ENCODE data around the gene DBR1. TPM values are rescaled to one million over a fixed set of nuclear protein-coding genes. Genes with fewer than 3 reads are reported as not detected.

Gene DBR1
- total and polyA plus RNA-seq, 2 experiments from 2014 or later: 12.3 to 16.9 TPM

DNA sequence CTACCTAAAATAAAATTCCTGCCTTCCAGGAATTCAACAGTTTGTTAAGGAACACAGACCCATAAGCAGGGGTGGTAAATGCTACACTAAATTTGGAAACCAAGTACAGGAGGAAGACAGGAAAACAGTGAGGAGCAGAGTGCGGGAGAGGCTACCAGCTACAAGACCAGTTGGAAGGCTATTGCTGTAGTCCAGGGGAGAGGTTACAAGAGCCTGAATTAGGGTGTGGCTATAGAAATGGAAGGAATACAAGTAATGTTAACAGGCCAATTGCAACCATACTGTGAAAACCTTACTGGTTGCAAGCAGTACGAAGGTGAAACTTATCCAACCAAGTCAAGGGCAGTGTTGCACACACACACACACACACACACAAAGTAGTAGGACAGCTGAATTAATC, 11.5 kb upstream of the DBR1 start:
- 88 to 100% methylated on average over 2 of the region's 2 CpGs for WGBS, 2 experiments (ENCODE audit: low coverage in 1 of 2, low lambda C conversion rate in 2 of 2, missing lambda C conversion rate in 2 of 2)
- H3K79me2 ChIP-seq (ENCODE audit: insufficient read depth): peaks cover 34% of the 10 kb centered on the region
- H3K9me3 ChIP-seq (ENCODE audit: low read depth): no peaks in the 10 kb centered on the region
- no peak for DNase-seq
- peaks cover 15% of the 10 kb centered on the region for H3K4me1 ChIP-seq (ENCODE audit: insufficient read depth)
- TF ChIP-seq EZH2 (IDR thresholded peaks at IDR 0.05; ENCODE audit: insufficient read depth, poor library complexity, severe bottlenecking): no peak
- H3K27ac ChIP-seq: no peak overlapping the region
- peak overlapping the region; percentile 99 for H3K4me2 ChIP-seq (ENCODE audit: unreplicated experiment)
- H3K4me3 ChIP-seq: peak overlapping the region; percentile 88
- 0 out of 2 replicates have a peak, but pooled peaks cover 4% of the 10 kb centered on the region for H3K36me3 ChIP-seq (ENCODE audit: low read depth)
- no peaks in the 10 kb centered on the region; the same call in 1 of the 2 replicates for H4K20me1 ChIP-seq (ENCODE audit: insufficient read depth)
- peak overlapping the region; percentile 89 for H2AFZ ChIP-seq
- H3K27me3 ChIP-seq (replicated peaks; ENCODE audit: insufficient read depth): no peaks in the 10 kb centered on the region
- H3K9me2 ChIP-seq (ENCODE audit: insufficient read depth): no peaks in the 10 kb centered on the region
- H3F3A ChIP-seq (ENCODE audit: insufficient read depth): peaks cover 13% of the 10 kb centered on the region
- peak overlapping the region; percentile 95 for H3K9ac ChIP-seq
- in situ Hi-C loops (cut with MboI): no loop called here

DNA sequence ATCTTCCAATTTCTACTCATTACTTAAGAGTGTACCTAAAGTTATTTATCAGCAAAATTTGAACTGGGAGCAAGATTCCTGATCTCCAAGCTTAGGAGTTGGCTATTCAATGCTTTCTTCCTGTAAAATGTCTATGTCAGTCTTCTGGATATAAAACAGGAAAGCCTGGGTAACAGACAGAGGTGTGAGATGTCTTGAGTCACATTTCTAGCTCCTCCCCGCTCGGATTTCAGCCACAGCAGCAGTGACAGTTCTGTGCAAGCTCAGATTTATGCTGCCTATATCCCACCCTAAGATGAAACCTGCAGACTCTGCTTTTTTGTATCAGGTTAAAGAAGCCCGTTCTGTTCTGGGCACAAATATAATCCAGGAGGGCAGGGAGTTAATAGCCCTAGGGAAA, 10.3 kb upstream of the DBR1 start:
- H3K9me2 ChIP-seq (ENCODE audit: insufficient read depth): no peaks in the 10 kb centered on the region
- TF ChIP-seq EZH2phosphoT487 (IDR thresholded peaks at IDR 0.05; ENCODE audit: insufficient read depth, low read depth) (no peak), EZH2 (IDR thresholded peaks at IDR 0.05; ENCODE audit: insufficient read depth, poor library complexity, severe bottlenecking) (no peak)
- H3F3A ChIP-seq (ENCODE audit: insufficient read depth): peaks cover 13% of the 10 kb centered on the region
- no peaks in the 10 kb centered on the region for H3K9me3 ChIP-seq (ENCODE audit: low read depth)
- no peaks in the 10 kb centered on the region for H3K27me3 ChIP-seq (replicated peaks; ENCODE audit: insufficient read depth)
- H3K36me3 ChIP-seq (ENCODE audit: low read depth): no peaks in the 10 kb centered on the region
- no peaks in the 10 kb centered on the region; the same call in 1 of the 2 replicates for H4K20me1 ChIP-seq (ENCODE audit: insufficient read depth)
- no peak overlapping the region for H3K27ac ChIP-seq
- H2AFZ ChIP-seq: 0 out of 2 replicates have a peak overlapping the region, but pooled peaks have one; percentile 10
- no peak overlapping the region for H3K4me3 ChIP-seq
- H3K79me2 ChIP-seq (ENCODE audit: insufficient read depth): peaks cover 21% of the 10 kb centered on the region
- no peak overlapping the region for H3K4me2 ChIP-seq (ENCODE audit: unreplicated experiment)
- H3K4me1 ChIP-seq (ENCODE audit: insufficient read depth): peaks cover 15% of the 10 kb centered on the region
- 20 to 24% methylated on average over 3 of the region's 3 CpGs for WGBS, 2 experiments (ENCODE audit: low coverage in 1 of 2, low lambda C conversion rate in 2 of 2, missing lambda C conversion rate in 2 of 2)
- no peak overlapping the region for H3K9ac ChIP-seq
- DNase-seq: peak; percentile 35
- in situ Hi-C loops (cut with MboI): no loop called here

- Histone ChIP-seq H3K4me1 (ENCODE audit: insufficient read depth) (no peaks in the 10 kb centered on the region), H4K20me1 (ENCODE audit: insufficient read depth) (no peaks in the 10 kb centered on the region), H3K9me3 (ENCODE audit: low read depth) (no peaks in the 10 kb centered on the region), H3F3A (ENCODE audit: insufficient read depth) (no peaks in the 10 kb centered on the region), H3K9ac (no peak overlapping the region), H3K9me2 (ENCODE audit: insufficient read depth) (no peaks in the 10 kb centered on the region), H2AFZ (no peak overlapping the region), H3K27me3 (replicated peaks; ENCODE audit: insufficient read depth) (no peaks in the 10 kb centered on the region), H3K4me2 (ENCODE audit: unreplicated experiment) (no peak overlapping the region), H3K36me3 (ENCODE audit: low read depth) (no peaks in the 10 kb centered on the region), H3K79me2 (ENCODE audit: insufficient read depth) (no peaks in the 10 kb centered on the region), H3K4me3 (no peak overlapping the region), H3K27ac (no peak overlapping the region)
- in situ Hi-C loops (cut with MboI): no loop called here
- WGBS, 2 experiments (ENCODE audit: low coverage in 1 of 2, low lambda C conversion rate in 2 of 2, missing lambda C conversion rate in 2 of 2): 19 to 30% methylated on average over 2 of the region's 2 CpGs
- peak; percentile 44 for DNase-seq
- TF ChIP-seq EZH2phosphoT487 (IDR thresholded peaks at IDR 0.05; ENCODE audit: insufficient read depth, low read depth): no peak
- TF ChIP-seq EZH2 (IDR thresholded peaks at IDR 0.05; ENCODE audit: insufficient read depth, poor library complexity, severe bottlenecking): no peak
Observed at GRCh38 chr3:138180375-138181029, 5.8 kb upstream of the DBR1 start.

DNA sequence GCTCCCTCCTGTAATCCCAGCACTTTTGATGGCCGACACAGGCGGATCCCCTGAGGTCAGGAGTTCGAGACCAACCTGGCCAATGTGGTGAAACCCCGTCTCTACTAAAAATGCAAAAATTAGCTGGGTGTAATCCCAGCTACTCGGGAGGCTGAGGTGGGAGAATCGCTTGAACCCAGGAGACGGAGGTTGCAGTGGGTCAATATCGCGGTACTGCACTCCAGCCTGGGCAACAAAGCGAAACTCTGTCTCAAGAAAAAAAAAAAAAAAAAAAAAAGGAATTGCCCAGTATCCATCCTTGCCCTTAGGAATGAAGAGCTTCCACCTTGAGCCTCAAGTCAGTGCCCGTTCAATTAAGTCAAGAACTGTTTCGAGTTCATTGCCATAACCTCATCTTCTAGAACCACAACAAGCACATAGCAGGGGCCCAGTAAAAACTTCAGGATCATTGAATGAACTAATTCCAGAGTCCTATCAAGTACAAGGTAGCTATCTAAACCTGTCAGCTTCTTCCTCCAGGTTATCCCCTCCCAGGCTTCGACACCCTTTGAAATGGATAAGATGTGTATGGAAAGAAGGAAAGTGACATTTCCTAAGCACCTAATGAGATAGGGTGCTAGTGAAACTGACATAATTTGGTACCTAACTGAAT, 826 bp downstream of the DBR1 start:
- peaks cover 6% of the 10 kb centered on the region; the same call in 1 of the 2 replicates for H3K36me3 ChIP-seq (ENCODE audit: low read depth)
- DNase-seq: peak; percentile 29
- peak overlapping the region; percentile 83 for H3K9ac ChIP-seq
- TF ChIP-seq EZH2 (IDR thresholded peaks at IDR 0.05; ENCODE audit: insufficient read depth, poor library complexity, severe bottlenecking) (no peak), EZH2phosphoT487 (IDR thresholded peaks at IDR 0.05; ENCODE audit: insufficient read depth, low read depth) (no peak)
- in situ Hi-C loops (cut with MboI): no loop called here
- H4K20me1 ChIP-seq (ENCODE audit: insufficient read depth): no peaks in the 10 kb centered on the region
- peak overlapping the region; percentile 91 for H2AFZ ChIP-seq
- H3K79me2 ChIP-seq (ENCODE audit: insufficient read depth): peaks cover 41% of the 10 kb centered on the region
- H3K9me3 ChIP-seq (ENCODE audit: low read depth): no peaks in the 10 kb centered on the region
- no peak overlapping the region for H3K27ac ChIP-seq
- peak overlapping the region; percentile 82 for H3K4me3 ChIP-seq
- H3K9me2 ChIP-seq (ENCODE audit: insufficient read depth): no peaks in the 10 kb centered on the region
- 69 to 70% methylated on average over 12 to 13 of the region's 13 CpGs for WGBS, 2 experiments (ENCODE audit: low coverage in 1 of 2, low lambda C conversion rate in 2 of 2, missing lambda C conversion rate in 2 of 2)
- no peaks in the 10 kb centered on the region for H3K4me1 ChIP-seq (ENCODE audit: insufficient read depth)
- peak overlapping the region; percentile 85 for H3K4me2 ChIP-seq (ENCODE audit: unreplicated experiment)
- H3F3A ChIP-seq (ENCODE audit: insufficient read depth): no peaks in the 10 kb centered on the region
- no peaks in the 10 kb centered on the region for H3K27me3 ChIP-seq (replicated peaks; ENCODE audit: insufficient read depth)
